ENCODE measurements around the gene SURF1.

- TF ChIP-seq, protein P1, sequence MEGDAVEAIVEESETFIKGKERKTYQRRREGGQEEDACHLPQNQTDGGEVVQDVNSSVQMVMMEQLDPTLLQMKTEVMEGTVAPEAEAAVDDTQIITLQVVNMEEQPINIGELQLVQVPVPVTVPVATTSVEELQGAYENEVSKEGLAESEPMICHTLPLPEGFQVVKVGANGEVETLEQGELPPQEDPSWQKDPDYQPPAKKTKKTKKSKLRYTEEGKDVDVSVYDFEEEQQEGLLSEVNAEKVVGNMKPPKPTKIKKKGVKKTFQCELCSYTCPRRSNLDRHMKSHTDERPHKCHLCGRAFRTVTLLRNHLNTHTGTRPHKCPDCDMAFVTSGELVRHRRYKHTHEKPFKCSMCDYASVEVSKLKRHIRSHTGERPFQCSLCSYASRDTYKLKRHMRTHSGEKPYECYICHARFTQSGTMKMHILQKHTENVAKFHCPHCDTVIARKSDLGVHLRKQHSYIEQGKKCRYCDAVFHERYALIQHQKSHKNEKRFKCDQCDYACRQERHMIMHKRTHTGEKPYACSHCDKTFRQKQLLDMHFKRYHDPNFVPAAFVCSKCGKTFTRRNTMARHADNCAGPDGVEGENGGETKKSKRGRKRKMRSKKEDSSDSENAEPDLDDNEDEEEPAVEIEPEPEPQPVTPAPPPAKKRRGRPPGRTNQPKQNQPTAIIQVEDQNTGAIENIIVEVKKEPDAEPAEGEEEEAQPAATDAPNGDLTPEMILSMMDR (IDR thresholded peaks at IDR 0.05; ENCODE audit: insufficient read depth, low read length, poor library complexity, severe bottlenecking): no peak
- TF ChIP-seq EZH2phosphoT487 (conservative IDR thresholded peaks at IDR 0.05; ENCODE audit: low read length): no peak
Observed at GRCh38 chr9:133386338-133386737, 30.1 kb upstream of the SURF1 start.
